WERI-Rb-1 (cell line): Measurements from ENCODE around the gene CRACDL.

ENCODE experiments used
- DNase-seq: peaks from one replicate; pipeline ENCODE4 v3.0.0-alpha.2; 2020
- H3K27ac ChIP-seq: fragments of 250-450 bp; sonication (Bioruptor Pico); 2 replicates; pipeline ENCODE4 v1.5.1; 2020; ENCODE audit warnings: mild to moderate bottlenecking, moderate library complexity
- H3K27me3 ChIP-seq: fragments of 250-450 bp; sonication (Bioruptor Pico); 2 replicates; pipeline ENCODE4 v1.5.1; 2021; ENCODE audit warnings: mild to moderate bottlenecking, low read depth, moderate library complexity; ENCODE audit not compliant: insufficient read depth, severe bottlenecking
- H3K36me3 ChIP-seq: fragments of 250-450 bp; sonication (Bioruptor Pico); 2 replicates; pipeline ENCODE4 v1.5.1; 2020; ENCODE audit warnings: mild to moderate bottlenecking, moderate library complexity
- H3K4me3 ChIP-seq: 2 replicates; pipeline ENCODE4 v1.5.1; 2011; ENCODE audit warnings: low read depth, mild to moderate bottlenecking, control low read depth, low read length
- H3K9me3 ChIP-seq: fragments of 250-450 bp; sonication (Bioruptor Pico); 2 replicates; pipeline ENCODE4 v1.5.1; 2021; ENCODE audit warnings: mild to moderate bottlenecking, moderate library complexity; ENCODE audit not compliant: severe bottlenecking
- TF ChIP-seq, protein P1 (sequence below): IDR thresholded peaks from 2 replicates; pipeline ENCODE4 v1.5.1; 2011; ENCODE audit warnings: low read depth, mild to moderate bottlenecking, control low read depth, inconsistent platforms, low read length

Gene CRACDL

DNA sequence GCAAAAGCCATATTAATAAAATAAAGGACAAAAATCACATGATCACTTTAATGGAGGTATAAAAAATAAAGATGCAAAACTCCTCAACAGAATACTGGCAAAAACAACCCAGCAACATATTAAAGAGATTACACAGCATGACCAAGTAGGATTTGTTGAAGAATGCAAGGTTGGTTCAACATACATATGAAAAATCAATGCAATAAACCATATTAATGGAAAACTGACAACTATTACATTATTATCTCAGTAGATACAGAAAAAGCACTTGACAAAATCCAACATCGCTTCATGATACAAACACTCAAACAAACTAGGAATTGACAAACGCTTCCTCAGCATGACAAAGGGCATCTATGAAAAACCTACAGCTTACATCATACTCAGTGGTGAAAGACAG is 76.7 kb downstream of the CRACDL start:
- no peaks in the 10 kb centered on the region for H3K36me3 ChIP-seq
- no peak overlapping the region for H3K4me3 ChIP-seq
- TF ChIP-seq, protein P1, sequence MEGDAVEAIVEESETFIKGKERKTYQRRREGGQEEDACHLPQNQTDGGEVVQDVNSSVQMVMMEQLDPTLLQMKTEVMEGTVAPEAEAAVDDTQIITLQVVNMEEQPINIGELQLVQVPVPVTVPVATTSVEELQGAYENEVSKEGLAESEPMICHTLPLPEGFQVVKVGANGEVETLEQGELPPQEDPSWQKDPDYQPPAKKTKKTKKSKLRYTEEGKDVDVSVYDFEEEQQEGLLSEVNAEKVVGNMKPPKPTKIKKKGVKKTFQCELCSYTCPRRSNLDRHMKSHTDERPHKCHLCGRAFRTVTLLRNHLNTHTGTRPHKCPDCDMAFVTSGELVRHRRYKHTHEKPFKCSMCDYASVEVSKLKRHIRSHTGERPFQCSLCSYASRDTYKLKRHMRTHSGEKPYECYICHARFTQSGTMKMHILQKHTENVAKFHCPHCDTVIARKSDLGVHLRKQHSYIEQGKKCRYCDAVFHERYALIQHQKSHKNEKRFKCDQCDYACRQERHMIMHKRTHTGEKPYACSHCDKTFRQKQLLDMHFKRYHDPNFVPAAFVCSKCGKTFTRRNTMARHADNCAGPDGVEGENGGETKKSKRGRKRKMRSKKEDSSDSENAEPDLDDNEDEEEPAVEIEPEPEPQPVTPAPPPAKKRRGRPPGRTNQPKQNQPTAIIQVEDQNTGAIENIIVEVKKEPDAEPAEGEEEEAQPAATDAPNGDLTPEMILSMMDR = no peak
- H3K27ac ChIP-seq = no peak overlapping the region
- H3K27me3 ChIP-seq = no peaks in the 10 kb centered on the region
- peaks cover 5% of the 10 kb centered on the region for H3K9me3 ChIP-seq
- DNase-seq = no peak

DNA sequence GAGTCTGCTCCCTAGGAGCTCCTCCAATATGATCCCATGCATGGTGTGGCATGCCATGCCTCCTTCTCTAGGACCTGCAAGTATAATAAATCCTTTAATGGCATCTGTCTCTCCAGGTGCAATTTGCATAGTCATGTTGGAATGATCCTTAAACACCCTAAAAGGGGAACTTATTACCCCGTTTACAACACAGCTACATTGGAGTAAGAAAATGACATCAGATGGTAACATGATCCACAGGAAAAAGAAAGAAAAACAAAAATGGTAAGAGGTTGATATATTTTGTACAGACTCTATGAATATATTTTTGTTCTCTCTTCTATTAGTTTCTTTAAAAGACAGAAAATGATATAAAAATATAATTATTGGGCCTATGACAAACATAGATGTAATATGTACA is 79.0 kb downstream of the CRACDL start:
- Histone ChIP-seq H3K27ac (no peak overlapping the region), H3K4me3 (no peak overlapping the region), H3K36me3 (no peaks in the 10 kb centered on the region), H3K27me3 (no peaks in the 10 kb centered on the region), H3K9me3 (peaks cover 2% of the 10 kb centered on the region)
- TF ChIP-seq, protein P1 = no peak
- no peak for DNase-seq

DNA sequence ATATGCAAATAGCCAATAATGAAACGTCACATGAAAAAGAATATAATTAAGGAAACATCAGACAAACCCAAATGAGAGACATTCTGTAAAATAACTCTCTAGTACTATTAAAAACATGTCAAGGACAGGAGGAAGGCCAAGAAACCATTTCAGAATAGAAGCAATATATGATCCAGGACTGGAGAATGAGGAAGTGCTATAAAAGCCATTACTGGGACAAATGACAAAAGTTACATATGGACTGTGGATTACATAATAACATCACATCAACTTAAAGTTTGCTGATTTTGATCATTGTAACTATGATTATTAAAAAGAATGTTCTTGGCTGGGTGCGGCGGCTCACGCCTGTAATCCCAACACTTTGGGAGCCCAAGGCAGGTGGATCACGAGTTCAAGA is 81.3 kb downstream of the CRACDL start:
- Histone ChIP-seq H3K27me3 (no peaks in the 10 kb centered on the region), H3K36me3 (no peaks in the 10 kb centered on the region), H3K4me3 (no peak overlapping the region), H3K27ac (no peak overlapping the region), H3K9me3 (no peaks in the 10 kb centered on the region)
- no peak for DNase-seq
- TF ChIP-seq, protein P1 = no peak

DNA sequence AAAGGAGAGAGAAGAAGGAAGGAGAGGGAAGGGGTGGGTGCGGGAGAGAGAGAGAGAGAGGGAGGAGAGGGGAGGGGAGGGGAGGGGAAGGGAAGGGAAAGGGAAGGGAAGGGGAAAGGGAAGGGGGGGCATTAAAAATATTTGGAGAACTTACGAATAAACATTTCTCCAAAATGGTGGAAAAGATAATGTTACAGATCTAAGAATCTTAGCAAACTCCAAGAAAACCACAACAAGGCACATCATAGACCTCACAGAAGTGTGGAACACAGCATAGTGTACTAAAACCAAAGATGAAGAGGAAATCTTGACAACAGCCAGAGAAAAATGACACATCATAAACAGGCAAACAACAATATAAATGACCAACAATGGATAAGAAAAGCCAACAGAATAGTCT is 83.1 kb downstream of the CRACDL start:
- H3K27me3 ChIP-seq = no peaks in the 10 kb centered on the region
- DNase-seq = no peak
- H3K27ac ChIP-seq = no peak overlapping the region
- H3K36me3 ChIP-seq = no peaks in the 10 kb centered on the region
- no peaks in the 10 kb centered on the region for H3K9me3 ChIP-seq
- H3K4me3 ChIP-seq = no peak overlapping the region
- TF ChIP-seq, protein P1 = no peak

DNA sequence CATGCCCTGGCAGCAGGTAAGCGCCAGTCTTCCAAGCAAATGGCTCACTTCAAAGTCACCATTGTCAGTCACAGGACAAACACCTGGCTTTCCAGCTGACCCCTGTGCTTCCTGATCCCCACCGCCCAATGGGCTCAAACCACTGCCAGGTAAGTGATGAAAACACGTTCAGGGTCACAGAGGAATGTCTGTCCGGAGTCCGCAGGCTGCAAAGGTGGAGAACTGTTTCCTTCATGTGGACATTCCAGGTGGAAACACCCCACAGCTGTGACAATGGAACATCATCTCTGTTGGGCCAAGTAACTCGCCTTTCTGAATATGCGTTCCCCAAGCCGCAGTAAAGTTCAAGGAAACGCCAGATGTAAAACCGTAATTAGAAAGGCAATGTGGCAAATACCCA is 86.0 kb downstream of the CRACDL start:
- TF ChIP-seq, protein P1 = no peak
- Histone ChIP-seq H3K9me3 (no peaks in the 10 kb centered on the region), H3K27me3 (no peaks in the 10 kb centered on the region), H3K27ac (no peak overlapping the region), H3K4me3 (no peak overlapping the region), H3K36me3 (no peaks in the 10 kb centered on the region)
- no peak for DNase-seq

DNA sequence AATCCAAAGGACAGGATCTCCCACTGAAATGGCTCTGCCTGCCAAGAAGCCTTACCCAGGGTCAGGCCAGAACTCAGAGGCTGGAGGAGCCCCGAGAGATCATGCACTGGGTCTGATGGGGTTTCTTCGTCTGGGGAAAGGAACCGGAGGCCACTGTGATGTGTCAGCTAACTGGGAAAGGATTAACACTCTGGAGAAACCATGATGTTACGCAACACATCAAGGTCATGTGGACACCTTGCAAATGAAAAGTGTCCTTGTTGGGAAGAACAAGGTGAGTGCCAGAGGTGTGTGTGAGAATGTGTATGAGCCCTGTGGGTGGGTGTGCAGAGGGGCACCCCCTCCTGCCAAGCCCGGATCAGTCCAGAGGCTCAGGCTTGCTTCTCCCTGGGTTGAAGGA is 86.9 kb downstream of the CRACDL start:
- Histone ChIP-seq H3K4me3 (no peak overlapping the region), H3K27me3 (no peaks in the 10 kb centered on the region), H3K36me3 (no peaks in the 10 kb centered on the region), H3K27ac (no peak overlapping the region), H3K9me3 (no peaks in the 10 kb centered on the region)
- TF ChIP-seq, protein P1 = no peak
- no peak for DNase-seq
